K562 (cell line): Measurements from ENCODE around the gene TNFRSF6B. TPM values are rescaled to one million over a fixed set of nuclear protein-coding genes. Genes with fewer than 3 reads are reported as not detected.
A peak's percentile ranks its signal among the peaks of the same experiment; 100 is the strongest.

Source experiments
- ASH1L ChIP-seq: fragments of 450-650 bp; IDR thresholded peaks from 2 replicates; pipeline ENCODE4 v1.6.1; 2018; ENCODE audit warnings: borderline replicate concordance, mild to moderate bottlenecking, low read depth; ENCODE audit not compliant: partially characterized antibody
- BACH1 ChIP-seq: fragments of 200-800 bp; sonication (Bioruptor generic); IDR thresholded peaks from 2 replicates; pipeline ENCODE4 v1.6.1; 2016; ENCODE audit warnings: missing genetic modification characterization, missing compliant biosample characterization
- DNMT1 ChIP-seq: fragments of 450-650 bp; IDR thresholded peaks from 2 replicates; pipeline ENCODE4 v1.6.1; 2016; ENCODE audit warnings: antibody characterized with exemption, mild to moderate bottlenecking
- ETV6 ChIP-seq, 3 experiments: fragments of 150-350 bp in 1 of 3; sonication (generic) in 1 of 3; formaldehyde crosslinking in 1 of 3; IDR thresholded peaks; 2 replicates each; pipeline versions ENCODE4 v1.6.1 to v1.8.0; 2014 to 2022; ENCODE audit warnings: borderline replicate concordance in 2 of 3, low read depth in 2 of 3, antibody characterized with exemption in 1 of 3, low read length in 1 of 3, mild to moderate bottlenecking in 1 of 3, missing genetic modification reagents in 1 of 3
- FOS ChIP-seq: IDR thresholded peaks from 3 replicates; pipeline ENCODE4 v1.6.1; 2011; ENCODE audit not compliant: insufficient read length; ENCODE audit errors: extremely low read depth
- FOXP1 ChIP-seq: sonication (generic); formaldehyde crosslinking; IDR thresholded peaks from 2 replicates; pipeline ENCODE4 v1.8.0; 2022; ENCODE audit warnings: mild to moderate bottlenecking, missing genetic modification reagents
- GTF3C2 ChIP-seq: IDR thresholded peaks from 3 replicates; pipeline ENCODE4 v1.6.1; 2011; ENCODE audit warnings: borderline replicate concordance, mild to moderate bottlenecking, moderate library complexity; ENCODE audit not compliant: insufficient read length; ENCODE audit errors: extremely low read depth
- NR0B1 ChIP-seq: fragments of 450-650 bp; IDR thresholded peaks from one replicate; pipeline ENCODE4 v1.6.1; 2018; ENCODE audit warnings: mild to moderate bottlenecking, moderate library complexity; ENCODE audit not compliant: partially characterized antibody
- RBFOX2 ChIP-seq: fragments of 200-400 bp; formaldehyde crosslinking; IDR thresholded peaks from 2 replicates; pipeline ENCODE4 v1.6.1; 2017; ENCODE audit warnings: low read depth, mild to moderate bottlenecking, low read length, moderate library complexity
- RBM17 ChIP-seq: fragments of 200-400 bp; formaldehyde crosslinking; IDR thresholded peaks from 2 replicates; pipeline ENCODE4 v1.6.1; 2017; ENCODE audit warnings: low read depth, mild to moderate bottlenecking, low read length, borderline replicate concordance
- RBM25 ChIP-seq: fragments of 200-400 bp; formaldehyde crosslinking; IDR thresholded peaks from 2 replicates; pipeline ENCODE4 v1.6.1; 2018; ENCODE audit warnings: low read length, low read depth, moderate library complexity; ENCODE audit not compliant: severe bottlenecking
- RFX5 ChIP-seq: IDR thresholded peaks from 2 replicates; pipeline ENCODE4 v1.6.1; 2011; ENCODE audit warnings: low read depth, mild to moderate bottlenecking, improper control_type of control experiment, low read length
- SMAD2 ChIP-seq: fragments of 150-350 bp; IDR thresholded peaks from 2 replicates; pipeline ENCODE4 v1.6.1; 2014; ENCODE audit warnings: low read depth, mild to moderate bottlenecking, low read length
- TAF7 ChIP-seq: fragments of 450-650 bp; IDR thresholded peaks from 2 replicates; pipeline ENCODE4 v1.6.1; 2016; ENCODE audit warnings: missing genetic modification characterization, missing compliant biosample characterization
- ZBED1 ChIP-seq: IDR thresholded peaks from 2 replicates; pipeline ENCODE4 v1.6.1; 2014
- ZBTB7A ChIP-seq: IDR thresholded peaks from 2 replicates; pipeline ENCODE4 v1.6.1; 2011; ENCODE audit warnings: low read depth, mild to moderate bottlenecking, low read length, moderate library complexity, borderline replicate concordance; ENCODE audit not compliant: control insufficient read depth
- ZC3H8 ChIP-seq: fragments of 450-650 bp; IDR thresholded peaks from 2 replicates; pipeline ENCODE4 v1.6.1; 2017
- ZKSCAN8 ChIP-seq: fragments of 200-800 bp; sonication (Bioruptor generic); IDR thresholded peaks from 2 replicates; pipeline ENCODE4 v1.6.1; 2016; ENCODE audit warnings: missing genetic modification characterization, missing compliant biosample characterization
- ZNF140 ChIP-seq: fragments of 250-450 bp; sonication (Bioruptor Pico); IDR thresholded peaks from 2 replicates; pipeline ENCODE4 v1.8.0; 2021; ENCODE audit warnings: moderate library complexity, mild to moderate bottlenecking, inconsistent platforms
- ZNF23 ChIP-seq: fragments of 250-450 bp; sonication (Bioruptor Pico); IDR thresholded peaks from 2 replicates; pipeline ENCODE4 v1.4.0; 2020; ENCODE audit warnings: mild to moderate bottlenecking
- ZNF280A ChIP-seq: fragments of 450-650 bp; IDR thresholded peaks from 2 replicates; pipeline ENCODE4 v1.6.1; 2018; ENCODE audit warnings: mild to moderate bottlenecking, low read depth; ENCODE audit not compliant: partially characterized antibody
- ZNF311 ChIP-seq: fragments of 250-450 bp; sonication (Bioruptor Pico); IDR thresholded peaks from 2 replicates; pipeline ENCODE4 v1.4.0; 2020; ENCODE audit warnings: mild to moderate bottlenecking, moderate library complexity
- polyA plus RNA-seq, 8 experiments: library from polyadenylated mRNA; depleted of rRNA in 4 of 8; stranded (reverse) in 5 of 8; unstranded in 3 of 8; fragments of >200 nt; fragmentation: Nextera tagmentation in 2 of 8; fragmentation: Illumina TruSeq in 1 of 8; extraction: Ambion mirVana in 2 of 8; extraction: Trizol in 1 of 8; gene quantifications; 2 replicates each; pipeline versions ENCODE4 v1.2.1 to v1.2.3, GENCODE V29; 2011 to 2014; ENCODE audit warnings: inconsistent platforms in 1 of 8, missing spikeins in 1 of 8
- total RNA-seq, 7 experiments: library from RNA; depleted of rRNA in 6 of 7; stranded (reverse); fragments of >200 nt in 6 of 7; fragmentation: Illumina TruSeq in 2 of 7; extraction: Trizol in 2 of 7; gene quantifications; 2 replicates each; pipeline versions ENCODE4 v1.2.1 to v1.2.3, GENCODE V29; 2011 to 2021; ENCODE audit warnings: low replicate concordance in 1 of 7

The TNFRSF6B gene
- total and polyA plus RNA-seq, 9 of the 15 experiments (the other 6 are each of a cell fraction or from before 2014, with no cell fraction given), result 0.10 to 3.5 (median 0.32) TPM; not detected in 6

- TF ChIP-seq ZNF23 (CRISPR knock-in tag) (no peak), SMAD2 (no peak), ASH1L (no peak), RBFOX2 (peak; percentile 66), ZKSCAN8 (CRISPR knock-in tag) (no peak), RBM25 (no peak), ZC3H8 (no peak), GTF3C2 (no peak), FOXP1 (CRISPR knock-in tag) (peak; percentile 91; the same call in 1 of the 2 replicates), ZNF280A (no peak), RBM17 (no peak), TAF7 (tag) (no peak), DNMT1 (no peak), RFX5 (no peak), BACH1 (no peak), ZNF140 (CRISPR knock-in tag) (no peak), FOS (no peak), ZNF311 (CRISPR knock-in tag) (no peak), ZBED1 (no peak), NR0B1 (no peak), ETV6 (IDR thresholded peaks at IDR 0.05; ENCODE audit: borderline replicate concordance in 1 of 2, low read depth in 2 of 2, low read length in 1 of 2) (no peak), ETV6 (CRISPR knock-in tag; IDR thresholded peaks at IDR 0.05; ENCODE audit: borderline replicate concordance) (0 out of 2 replicates have a peak, but pooled peaks have one; percentile 22), ZBTB7A (peak; percentile 88)
Measured at GRCh38 chr20:63653041-63653973, 43.1 kb upstream of the TNFRSF6B start, which contains the start of gene STMN3 (continued).
